H1 (cell line): Measurements from ENCODE around the gene SPAG17. TPM values are rescaled to one million over a fixed set of nuclear protein-coding genes. Genes with fewer than 3 reads are reported as not detected.

Experiments
- CBX5 ChIP-seq: fragments of 300-800, 300-1000 bp; sonication (generic); IDR thresholded peaks from 2 replicates; pipeline ENCODE4 v1.7.1; 2016; ENCODE audit warnings: antibody characterized with exemption, low read length, low read depth
- CBX8 ChIP-seq: fragments of 300-800, 300-1000 bp; sonication (generic); IDR thresholded peaks from 2 replicates; pipeline ENCODE4 v1.7.1; 2016; ENCODE audit warnings: low read depth, low read length, borderline replicate concordance
- CHD1 ChIP-seq: IDR thresholded peaks from 2 replicates; pipeline ENCODE4 v1.6.1; 2012; ENCODE audit warnings: low read depth, low read length, improper control_type of control experiment
- CREB1 ChIP-seq: IDR thresholded peaks from 2 replicates; pipeline ENCODE4 v1.6.1; 2012; ENCODE audit warnings: inconsistent platforms
- EGR1 ChIP-seq: IDR thresholded peaks from 2 replicates; pipeline ENCODE4 v1.6.1; 2011; ENCODE audit warnings: low read depth, low read length, borderline replicate concordance
- FOSL1 ChIP-seq: IDR thresholded peaks from 2 replicates; pipeline ENCODE4 v1.6.1; 2011; ENCODE audit warnings: mild to moderate bottlenecking, low read depth, low read length, moderate library complexity; ENCODE audit not compliant: insufficient read depth
- HDAC6 ChIP-seq: IDR thresholded peaks from one replicate; pipeline ENCODE4 v1.7.1; 2012; ENCODE audit warnings: low read depth, mild to moderate bottlenecking, inconsistent platforms, low read length, moderate library complexity
- JUN ChIP-seq: IDR thresholded peaks from 2 replicates; pipeline ENCODE4 v1.6.1; 2011; ENCODE audit warnings: low read depth, mild to moderate bottlenecking, improper control_type of control experiment, low read length
- KDM1A ChIP-seq: fragments of 200-600, 300-600 bp; sonication (generic); IDR thresholded peaks from 2 replicates; pipeline ENCODE4 v1.7.1; 2016; ENCODE audit warnings: mild to moderate bottlenecking, low read length, borderline replicate concordance
- NRF1 ChIP-seq: IDR thresholded peaks from 2 replicates; pipeline ENCODE4 v1.6.1; 2011; ENCODE audit warnings: mild to moderate bottlenecking, low read depth, low read length, improper control_type of control experiment
- PHF8 ChIP-seq: fragments of 200-600 bp; sonication (generic); conservative IDR thresholded peaks from 2 replicates; pipeline ENCODE4 v1.7.1; 2012; ENCODE audit warnings: low read depth, mild to moderate bottlenecking, inconsistent platforms, low read length, moderate library complexity
- POLR2A ChIP-seq, 2 experiments: IDR thresholded peaks; 1 replicate in 1 of 2; 2 replicates in 1 of 2; pipeline ENCODE4 v1.6.1; 2011; ENCODE audit warnings: low read depth in 2 of 2, low read length in 2 of 2, mild to moderate bottlenecking in 2 of 2; ENCODE audit errors: control extremely low read depth in 1 of 2
- POU5F1 ChIP-seq: IDR thresholded peaks from 2 replicates; pipeline ENCODE4 v1.6.1; 2011; ENCODE audit warnings: low read depth, mild to moderate bottlenecking, low read length, moderate library complexity
- SAP30 ChIP-seq: fragments of 300-600 bp; sonication (generic); IDR thresholded peaks from 2 replicates; pipeline ENCODE4 v1.7.1; 2012; ENCODE audit warnings: low read length, moderate library complexity, mild to moderate bottlenecking, inconsistent platforms; ENCODE audit not compliant: insufficient read depth, insufficient replicate concordance
- SIRT6 ChIP-seq: IDR thresholded peaks from one replicate; pipeline ENCODE4 v1.7.1; 2012; ENCODE audit warnings: low read length, inconsistent platforms
- TAF7 ChIP-seq: optimal IDR thresholded peaks from 2 replicates; pipeline ENCODE3; 2011; ENCODE audit warnings: low read depth, mild to moderate bottlenecking, inconsistent platforms, low read length, moderate library complexity, borderline replicate concordance
- polyA plus RNA-seq, 7 experiments: library from polyadenylated mRNA; depleted of rRNA in 3 of 7; stranded (reverse) in 5 of 7; unstranded in 2 of 7; fragments of >200 nt in 5 of 7; fragments of 200-250 nt in 2 of 7; gene quantifications; 1 replicate in 5 of 7; 2 replicates in 1 of 7; 4 replicates in 1 of 7; pipeline versions ENCODE4 v1.2.1 to v1.2.3, GENCODE V29; 2011 to 2013; ENCODE audit warnings: missing spikeins in 2 of 7, mixed read lengths in 2 of 7
- total RNA-seq: library from RNA; stranded (reverse); fragmentation: NEBNext Ultra II Directional; extraction: Animal tissue kit (Norgen Biotek cat#: 25700); gene quantifications from 2 replicates; pipeline ENCODE4 v1.2.1, GENCODE V29; 2021
- TF ChIP-seq, protein P1 (sequence below): IDR thresholded peaks from 2 replicates; pipeline ENCODE4 v1.6.1; 2012; ENCODE audit warnings: low read length, inconsistent platforms
- TF ChIP-seq, protein P2 (sequence below): IDR thresholded peaks from 2 replicates; pipeline ENCODE4 v1.6.1; 2012; ENCODE audit warnings: inconsistent platforms
- TF ChIP-seq, protein P3 (sequence below), 3 experiments: IDR thresholded peaks; 1 replicate in 2 of 3; 2 replicates in 1 of 3; pipeline versions ENCODE4 v1.5.1 to v1.6.1; 2011; ENCODE audit warnings: low read length in 3 of 3, mild to moderate bottlenecking in 3 of 3, inconsistent platforms in 2 of 3, low read depth in 1 of 3, moderate library complexity in 1 of 3; ENCODE audit not compliant: insufficient read depth in 1 of 3; ENCODE audit errors: control extremely low read depth in 1 of 3

SPAG17 gene
- total and polyA plus RNA-seq, 2 of the 8 experiments (the other 6 are each of a cell fraction or from before 2014, with no cell fraction given): 0.56 to 0.62 TPM

GRCh38 chr1:118185084-118185832, at the start of gene SPAG17 (continued):
- TF ChIP-seq, protein P1, sequence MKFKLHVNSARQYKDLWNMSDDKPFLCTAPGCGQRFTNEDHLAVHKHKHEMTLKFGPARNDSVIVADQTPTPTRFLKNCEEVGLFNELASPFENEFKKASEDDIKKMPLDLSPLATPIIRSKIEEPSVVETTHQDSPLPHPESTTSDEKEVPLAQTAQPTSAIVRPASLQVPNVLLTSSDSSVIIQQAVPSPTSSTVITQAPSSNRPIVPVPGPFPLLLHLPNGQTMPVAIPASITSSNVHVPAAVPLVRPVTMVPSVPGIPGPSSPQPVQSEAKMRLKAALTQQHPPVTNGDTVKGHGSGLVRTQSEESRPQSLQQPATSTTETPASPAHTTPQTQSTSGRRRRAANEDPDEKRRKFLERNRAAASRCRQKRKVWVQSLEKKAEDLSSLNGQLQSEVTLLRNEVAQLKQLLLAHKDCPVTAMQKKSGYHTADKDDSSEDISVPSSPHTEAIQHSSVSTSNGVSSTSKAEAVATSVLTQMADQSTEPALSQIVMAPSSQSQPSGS: no peak
- TF ChIP-seq EGR1 (no peak), TAF7 (no peak), NRF1 (no peak), CBX5 (no peak), POU5F1 (no peak), JUN (no peak), HDAC6 (no peak), POLR2A (IDR thresholded peaks at IDR 0.05; ENCODE audit: control extremely low read depth in 1 of 2, low read depth in 2 of 2, low read length in 2 of 2) (peak in 1 of 2 experiments; percentile 42; a peak in 1 of 3 replicates), FOSL1 (no peak), KDM1A (no peak), SIRT6 (no peak), CHD1 (no peak), CREB1 (peak; percentile 76), CBX8 (no peak), PHF8 (peak; percentile 51; the same call in 1 of the 2 replicates), SAP30 (peak; percentile 91)
- TF ChIP-seq, protein P2, sequence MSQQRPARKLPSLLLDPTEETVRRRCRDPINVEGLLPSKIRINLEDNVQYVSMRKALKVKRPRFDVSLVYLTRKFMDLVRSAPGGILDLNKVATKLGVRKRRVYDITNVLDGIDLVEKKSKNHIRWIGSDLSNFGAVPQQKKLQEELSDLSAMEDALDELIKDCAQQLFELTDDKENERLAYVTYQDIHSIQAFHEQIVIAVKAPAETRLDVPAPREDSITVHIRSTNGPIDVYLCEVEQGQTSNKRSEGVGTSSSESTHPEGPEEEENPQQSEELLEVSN: no peak
- TF ChIP-seq, protein P3, sequence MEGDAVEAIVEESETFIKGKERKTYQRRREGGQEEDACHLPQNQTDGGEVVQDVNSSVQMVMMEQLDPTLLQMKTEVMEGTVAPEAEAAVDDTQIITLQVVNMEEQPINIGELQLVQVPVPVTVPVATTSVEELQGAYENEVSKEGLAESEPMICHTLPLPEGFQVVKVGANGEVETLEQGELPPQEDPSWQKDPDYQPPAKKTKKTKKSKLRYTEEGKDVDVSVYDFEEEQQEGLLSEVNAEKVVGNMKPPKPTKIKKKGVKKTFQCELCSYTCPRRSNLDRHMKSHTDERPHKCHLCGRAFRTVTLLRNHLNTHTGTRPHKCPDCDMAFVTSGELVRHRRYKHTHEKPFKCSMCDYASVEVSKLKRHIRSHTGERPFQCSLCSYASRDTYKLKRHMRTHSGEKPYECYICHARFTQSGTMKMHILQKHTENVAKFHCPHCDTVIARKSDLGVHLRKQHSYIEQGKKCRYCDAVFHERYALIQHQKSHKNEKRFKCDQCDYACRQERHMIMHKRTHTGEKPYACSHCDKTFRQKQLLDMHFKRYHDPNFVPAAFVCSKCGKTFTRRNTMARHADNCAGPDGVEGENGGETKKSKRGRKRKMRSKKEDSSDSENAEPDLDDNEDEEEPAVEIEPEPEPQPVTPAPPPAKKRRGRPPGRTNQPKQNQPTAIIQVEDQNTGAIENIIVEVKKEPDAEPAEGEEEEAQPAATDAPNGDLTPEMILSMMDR (IDR thresholded peaks at IDR 0.05; ENCODE audit: control extremely low read depth in 1 of 3, insufficient read depth in 1 of 3, low read depth in 1 of 3, low read length in 3 of 3): peak; percentile 16 to 56 (median 33)
